ENCODE measurements around the gene LRRTM4. TPM values are rescaled to one million over a fixed set of nuclear protein-coding genes. Genes with fewer than 3 reads are reported as not detected.
"Not testable (repeated sequence)": the region's sequence is repeated elsewhere in the genome, so short reads cannot be mapped to it uniquely, and the experiment has no call there.

The LRRTM4 gene
- total RNA-seq, 2 donors from 2014 or later: not detected

DNA sequence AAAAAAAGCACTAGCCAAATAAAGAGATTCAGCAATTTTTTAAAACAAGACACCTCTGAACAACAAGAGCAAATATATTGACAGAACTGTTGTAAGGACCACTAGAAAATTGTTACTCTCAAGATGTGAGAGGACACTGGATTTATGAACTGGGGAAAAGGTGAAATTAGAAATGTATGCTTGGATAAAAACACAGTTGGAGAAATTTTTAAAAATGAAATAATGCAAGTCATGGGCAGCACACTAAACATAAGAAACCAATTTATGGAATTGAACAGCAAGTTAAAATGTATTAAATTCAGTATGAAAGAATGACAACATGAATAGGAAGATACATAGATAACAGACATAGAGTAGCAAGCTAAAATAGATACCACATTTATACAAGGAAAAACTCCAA is 377.4 kb downstream of the LRRTM4 start:
- H3K4me1 Mint-ChIP-seq: no peaks in the 10 kb centered on the region
- H3K4me3 Mint-ChIP-seq: no peak overlapping the region
- H3K9me3 Mint-ChIP-seq: peaks cover 10% of the 10 kb centered on the region
- H3K27me3 Mint-ChIP-seq: no peaks in the 10 kb centered on the region
- no peaks in the 10 kb centered on the region for H3K36me3 Mint-ChIP-seq (ENCODE audit: low read depth)
- H3K27ac Mint-ChIP-seq: no peak overlapping the region
- no peak for ATAC-seq (replicated peaks)

DNA sequence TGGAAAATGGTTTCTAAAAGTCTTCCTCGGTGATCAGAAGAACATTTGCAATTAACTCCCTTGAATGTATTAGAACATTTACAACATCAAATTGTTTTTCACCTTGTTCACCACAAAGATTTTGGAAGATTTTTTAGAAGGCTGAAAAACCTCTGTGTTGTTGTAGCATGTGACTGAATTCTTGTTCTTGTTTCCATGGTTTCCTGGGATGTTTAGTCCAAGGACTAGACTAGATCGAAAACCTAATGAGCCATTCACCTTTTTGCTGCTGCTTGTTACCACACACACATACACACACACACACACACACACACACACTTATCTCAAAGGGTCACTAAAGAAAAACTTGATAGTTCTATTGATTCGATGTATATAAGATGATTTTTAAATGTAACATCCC is 380.0 kb downstream of the LRRTM4 start:
- Mint-ChIP-seq H3K27me3 (no peaks in the 10 kb centered on the region), H3K9me3 (peaks cover 15% of the 10 kb centered on the region), H3K4me1 (no peaks in the 10 kb centered on the region), H3K4me3 (no peak overlapping the region), H3K36me3 (ENCODE audit: low read depth) (no peaks in the 10 kb centered on the region), H3K27ac (no peak overlapping the region)
- ATAC-seq (replicated peaks): no peak

DNA sequence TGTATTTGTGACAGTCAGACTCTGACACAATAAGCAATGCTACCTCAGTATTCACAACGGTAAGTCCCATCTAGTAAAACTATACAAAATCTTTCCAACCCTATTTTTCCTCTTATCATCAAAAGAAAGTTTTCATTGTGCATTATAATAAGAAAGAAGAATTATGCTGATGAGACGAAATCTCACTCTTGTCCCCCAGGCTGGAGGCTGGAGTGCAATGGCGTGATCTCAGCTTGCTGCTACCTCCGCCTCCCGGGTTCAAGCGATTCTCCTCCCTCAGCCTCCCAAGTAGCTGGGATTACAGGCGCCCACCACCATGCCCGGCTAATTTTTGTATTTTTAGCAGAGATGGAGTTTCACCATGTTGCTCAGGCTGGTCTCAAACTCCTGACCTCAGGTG is 393.7 kb downstream of the LRRTM4 start:
- H3K4me1 Mint-ChIP-seq; H3K36me3 Mint-ChIP-seq (ENCODE audit: low read depth): not testable (repeated sequence)
- peaks cover 14% of the 10 kb centered on the region for H3K9me3 Mint-ChIP-seq

DNA sequence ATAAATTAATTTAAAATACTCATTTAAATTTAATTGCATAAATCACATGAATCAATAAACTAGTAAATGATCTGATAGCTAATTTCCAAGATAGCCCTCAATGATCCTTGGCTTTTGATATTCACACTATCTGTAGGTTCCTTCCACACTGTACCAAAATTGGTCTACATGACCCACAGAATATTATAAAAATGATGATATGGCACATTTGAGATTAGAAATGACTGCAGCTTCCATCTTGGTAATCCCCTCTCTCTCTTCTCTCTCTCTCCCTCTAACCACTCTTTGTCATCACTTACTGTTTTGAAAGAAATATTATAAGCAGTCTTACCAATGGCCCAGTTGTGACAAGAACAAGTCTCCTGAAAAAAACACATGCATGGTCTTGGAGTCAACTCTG is 394.8 kb downstream of the LRRTM4 start:
- H3K36me3 Mint-ChIP-seq (ENCODE audit: low read depth): no peaks in the 10 kb centered on the region
- H3K9me3 Mint-ChIP-seq: peaks cover 14% of the 10 kb centered on the region
- no peak overlapping the region for H3K4me3 Mint-ChIP-seq
- no peak overlapping the region for H3K27ac Mint-ChIP-seq
- no peaks in the 10 kb centered on the region for H3K27me3 Mint-ChIP-seq
- no peak for ATAC-seq (replicated peaks)
- no peaks in the 10 kb centered on the region for H3K4me1 Mint-ChIP-seq

More for the DNA sequence above, 393.7 kb downstream of the LRRTM4 start:
- not testable (repeated sequence) for H3K27me3 Mint-ChIP-seq; H3K4me3 Mint-ChIP-seq; ATAC-seq (replicated peaks); H3K27ac Mint-ChIP-seq

GRCh38 chr2:77121518-77121917 is 400.7 kb downstream of the LRRTM4 start:
- Mint-ChIP-seq H3K4me1 (no peaks in the 10 kb centered on the region), H3K4me3 (no peak overlapping the region), H3K27me3 (no peaks in the 10 kb centered on the region), H3K36me3 (ENCODE audit: low read depth) (no peaks in the 10 kb centered on the region), H3K9me3 (peaks cover 24% of the 10 kb centered on the region), H3K27ac (no peak overlapping the region)
- no peak for ATAC-seq (replicated peaks)

DNA sequence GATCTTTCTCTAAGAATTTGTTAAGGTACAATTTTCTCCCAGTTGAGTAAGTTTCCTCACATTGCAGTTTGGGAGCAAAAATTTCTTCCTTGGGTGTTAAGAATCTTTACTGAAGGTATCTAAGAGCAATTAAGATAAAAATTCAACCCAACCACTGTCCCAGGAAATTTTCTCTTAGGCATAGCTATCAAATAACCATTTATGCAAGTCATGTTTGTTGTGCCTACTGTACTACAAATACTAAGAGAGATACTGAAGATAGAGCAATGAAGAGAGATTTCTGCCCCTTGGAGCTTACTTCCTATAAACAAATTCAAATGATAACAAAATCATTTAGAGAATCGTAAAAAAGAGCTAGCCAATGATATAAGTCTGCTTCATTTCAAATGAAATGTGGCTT is 402.8 kb downstream of the LRRTM4 start:
- H3K4me1 Mint-ChIP-seq: no peaks in the 10 kb centered on the region
- no peak overlapping the region for H3K4me3 Mint-ChIP-seq
- no peak for ATAC-seq (replicated peaks)
- H3K36me3 Mint-ChIP-seq (ENCODE audit: low read depth): no peaks in the 10 kb centered on the region
- H3K27ac Mint-ChIP-seq: no peak overlapping the region
- H3K9me3 Mint-ChIP-seq: peaks cover 30% of the 10 kb centered on the region
- no peaks in the 10 kb centered on the region for H3K27me3 Mint-ChIP-seq

DNA sequence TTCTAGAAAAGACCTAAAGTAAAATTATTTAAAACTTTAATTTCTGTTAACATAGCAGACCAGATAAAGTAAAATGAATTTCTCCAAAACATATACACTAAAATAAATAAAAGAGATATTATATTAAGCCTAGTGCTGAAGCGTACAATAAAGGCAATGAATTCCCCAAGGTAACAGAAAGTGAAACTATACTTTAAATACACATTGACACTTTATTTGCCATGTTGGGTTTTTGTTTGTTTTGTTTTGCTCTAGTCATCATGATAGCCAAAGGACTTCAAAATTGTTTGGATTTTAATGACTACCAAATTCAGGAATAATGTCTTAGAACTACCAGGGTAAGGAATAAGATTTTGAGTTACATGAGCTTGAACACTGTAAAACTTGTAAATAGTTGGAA is 413.3 kb downstream of the LRRTM4 start:
- Mint-ChIP-seq H3K9me3 (peaks cover 16% of the 10 kb centered on the region), H3K36me3 (ENCODE audit: low read depth) (no peaks in the 10 kb centered on the region), H3K4me1 (no peaks in the 10 kb centered on the region), H3K27ac (no peak overlapping the region), H3K4me3 (no peak overlapping the region), H3K27me3 (no peaks in the 10 kb centered on the region)
- no peak for ATAC-seq (replicated peaks)

- Mint-ChIP-seq H3K9me3 (peaks cover 16% of the 10 kb centered on the region), H3K27me3 (no peaks in the 10 kb centered on the region), H3K4me3 (no peak overlapping the region), H3K4me1 (no peaks in the 10 kb centered on the region), H3K27ac (no peak overlapping the region), H3K36me3 (ENCODE audit: low read depth) (no peaks in the 10 kb centered on the region)
- no peak for ATAC-seq (replicated peaks)
These were observed 417.2 kb downstream of the LRRTM4 start for GRCh38 chr2:77105008-77105407.

DNA sequence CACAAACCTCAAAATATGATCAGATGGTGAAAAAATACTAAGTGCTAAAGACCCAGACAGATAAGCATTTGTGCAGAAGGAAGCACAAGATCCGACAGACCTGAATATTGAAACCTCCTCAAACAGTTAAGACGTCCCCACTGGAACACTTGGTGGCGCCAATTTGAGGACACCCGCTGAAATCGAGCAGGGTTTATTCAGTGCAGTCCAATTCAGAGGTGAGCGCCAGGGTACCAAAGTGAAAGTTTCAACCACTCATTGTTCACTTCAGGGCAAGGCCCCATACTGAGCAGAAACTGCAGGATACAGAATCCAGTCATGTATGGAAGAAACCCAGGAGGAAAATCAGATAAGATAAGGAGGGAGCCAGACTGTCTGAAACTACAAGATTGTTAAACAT is 417.6 kb downstream of the LRRTM4 start:
- Mint-ChIP-seq H3K27me3 (no peaks in the 10 kb centered on the region), H3K36me3 (ENCODE audit: low read depth) (no peaks in the 10 kb centered on the region), H3K4me1 (no peaks in the 10 kb centered on the region), H3K4me3 (no peak overlapping the region), H3K9me3 (peaks cover 16% of the 10 kb centered on the region), H3K27ac (no peak overlapping the region)
- ATAC-seq (replicated peaks): no peak

DNA sequence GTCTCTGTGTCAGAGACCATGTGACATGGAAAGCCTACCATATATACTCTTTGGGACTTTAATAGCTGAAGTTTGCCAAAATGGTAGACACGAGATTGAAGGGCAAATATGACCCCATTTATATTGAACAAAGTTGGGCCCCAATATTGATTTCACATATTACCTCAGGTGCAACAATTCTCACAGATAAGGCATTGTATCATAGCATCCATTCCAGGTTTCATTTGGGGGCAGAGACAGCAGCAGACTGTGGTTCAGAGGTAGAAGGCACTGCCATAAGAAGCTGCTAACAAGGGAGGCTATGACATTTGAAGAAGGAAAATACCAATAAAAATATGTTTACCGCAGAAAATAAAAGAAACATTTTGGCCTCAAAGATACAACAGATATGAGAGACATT is 419.2 kb downstream of the LRRTM4 start:
- H3K4me1 Mint-ChIP-seq: no peaks in the 10 kb centered on the region
- no peak for ATAC-seq (replicated peaks)
- no peak overlapping the region for H3K4me3 Mint-ChIP-seq
- H3K27ac Mint-ChIP-seq: no peak overlapping the region
- no peaks in the 10 kb centered on the region for H3K36me3 Mint-ChIP-seq (ENCODE audit: low read depth)
- H3K9me3 Mint-ChIP-seq: peaks cover 16% of the 10 kb centered on the region
- H3K27me3 Mint-ChIP-seq: no peaks in the 10 kb centered on the region

DNA sequence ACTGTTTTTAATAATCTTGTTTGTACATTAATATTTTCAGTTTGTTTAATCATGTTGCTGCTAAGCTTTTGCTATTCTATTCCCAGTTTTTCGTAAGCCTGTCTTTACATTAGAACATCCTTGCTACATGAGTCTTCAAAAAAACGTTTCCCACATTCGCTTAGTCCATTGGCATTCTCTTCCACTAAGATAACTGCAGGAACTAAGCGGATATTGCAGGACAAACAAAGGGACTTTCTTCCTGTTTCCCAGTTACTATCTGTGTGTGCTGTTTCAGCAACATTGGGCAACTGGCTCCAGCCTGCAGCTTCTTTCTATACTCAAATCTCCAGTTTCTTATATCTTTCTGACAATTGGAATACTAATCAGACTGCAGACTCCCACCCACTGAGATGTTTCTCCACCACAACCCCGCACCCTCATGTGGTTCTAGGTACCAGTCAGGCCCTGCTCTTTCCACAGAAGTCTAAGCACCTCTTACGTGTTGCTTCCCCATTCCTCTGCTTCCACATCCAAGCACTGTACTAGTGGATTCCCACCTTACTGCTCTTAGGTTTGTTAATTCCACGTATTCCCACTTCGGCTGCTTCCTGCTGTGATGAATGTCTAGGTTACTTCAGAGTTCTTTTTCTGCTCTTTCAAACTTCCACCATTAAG is 420.3 kb downstream of the LRRTM4 start:
- peaks cover 16% of the 10 kb centered on the region for H3K9me3 Mint-ChIP-seq
- no peaks in the 10 kb centered on the region for H3K27me3 Mint-ChIP-seq
- no peaks in the 10 kb centered on the region for H3K36me3 Mint-ChIP-seq (ENCODE audit: low read depth)
- no peak for ATAC-seq (replicated peaks)
- H3K27ac Mint-ChIP-seq: no peak overlapping the region
- no peak overlapping the region for H3K4me3 Mint-ChIP-seq
- no peaks in the 10 kb centered on the region for H3K4me1 Mint-ChIP-seq

DNA sequence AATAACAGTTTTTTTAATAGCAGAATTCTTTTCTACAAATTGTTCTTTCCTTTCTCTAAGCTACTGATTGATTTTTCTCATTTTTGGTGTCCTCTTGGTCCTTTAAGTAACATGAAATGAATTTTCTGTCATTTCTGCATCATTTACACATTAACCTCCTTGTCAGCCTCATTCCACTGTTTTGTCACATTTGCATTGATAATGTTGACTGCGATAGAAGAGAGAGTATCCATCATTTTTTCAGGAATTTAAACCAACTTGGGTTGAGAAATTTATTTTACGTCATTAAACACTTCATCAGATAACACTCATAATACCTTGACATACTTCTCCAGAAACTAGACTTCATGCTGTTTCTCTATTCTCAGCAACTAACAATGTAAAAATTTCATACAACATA is 422.2 kb downstream of the LRRTM4 start:
- no peaks in the 10 kb centered on the region for H3K4me1 Mint-ChIP-seq
- no peaks in the 10 kb centered on the region for H3K36me3 Mint-ChIP-seq (ENCODE audit: low read depth)
- H3K27me3 Mint-ChIP-seq: no peaks in the 10 kb centered on the region
- H3K4me3 Mint-ChIP-seq: no peak overlapping the region
- H3K27ac Mint-ChIP-seq: no peak overlapping the region
- ATAC-seq (replicated peaks): no peak
- peaks cover 16% of the 10 kb centered on the region for H3K9me3 Mint-ChIP-seq

- ATAC-seq (replicated peaks); H3K4me3 Mint-ChIP-seq; H3K27ac Mint-ChIP-seq; H3K36me3 Mint-ChIP-seq (ENCODE audit: low read depth); H3K27me3 Mint-ChIP-seq; H3K4me1 Mint-ChIP-seq: not testable (repeated sequence)
- H3K9me3 Mint-ChIP-seq: peaks cover 14% of the 10 kb centered on the region
These were observed 426.7 kb downstream of the LRRTM4 start for GRCh38 chr2:77095525-77095924.

DNA sequence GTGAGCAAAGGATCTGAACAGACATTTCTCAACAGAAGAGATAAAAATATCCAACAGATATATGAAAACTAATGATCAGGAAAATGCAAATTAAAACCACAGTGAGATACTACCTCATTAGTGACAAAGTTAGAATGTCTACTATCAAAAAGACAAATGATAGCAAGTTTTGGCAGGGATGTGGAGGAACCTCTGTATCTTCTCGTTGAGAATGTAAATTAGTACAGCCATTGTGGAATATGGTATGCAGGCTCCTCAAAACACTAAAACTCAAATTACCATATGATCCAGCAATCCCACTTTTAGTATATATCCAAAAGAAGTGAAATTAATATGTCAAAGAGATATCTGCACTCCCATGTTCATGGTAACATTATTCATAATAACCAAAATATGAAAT is 427.1 kb downstream of the LRRTM4 start:
- no peak overlapping the region for H3K27ac Mint-ChIP-seq
- H3K9me3 Mint-ChIP-seq: peaks cover 15% of the 10 kb centered on the region
- H3K4me1 Mint-ChIP-seq: no peaks in the 10 kb centered on the region
- H3K27me3 Mint-ChIP-seq: no peaks in the 10 kb centered on the region
- no peak for ATAC-seq (replicated peaks)
- no peak overlapping the region for H3K4me3 Mint-ChIP-seq
- H3K36me3 Mint-ChIP-seq (ENCODE audit: low read depth): no peaks in the 10 kb centered on the region

GRCh38 chr2:77088424-77088823 is 433.8 kb downstream of the LRRTM4 start:
- H3K27ac Mint-ChIP-seq; ATAC-seq (replicated peaks); H3K27me3 Mint-ChIP-seq; H3K4me3 Mint-ChIP-seq; H3K36me3 Mint-ChIP-seq (ENCODE audit: low read depth); H3K4me1 Mint-ChIP-seq: not testable (repeated sequence)
- H3K9me3 Mint-ChIP-seq: peaks cover 18% of the 10 kb centered on the region

DNA sequence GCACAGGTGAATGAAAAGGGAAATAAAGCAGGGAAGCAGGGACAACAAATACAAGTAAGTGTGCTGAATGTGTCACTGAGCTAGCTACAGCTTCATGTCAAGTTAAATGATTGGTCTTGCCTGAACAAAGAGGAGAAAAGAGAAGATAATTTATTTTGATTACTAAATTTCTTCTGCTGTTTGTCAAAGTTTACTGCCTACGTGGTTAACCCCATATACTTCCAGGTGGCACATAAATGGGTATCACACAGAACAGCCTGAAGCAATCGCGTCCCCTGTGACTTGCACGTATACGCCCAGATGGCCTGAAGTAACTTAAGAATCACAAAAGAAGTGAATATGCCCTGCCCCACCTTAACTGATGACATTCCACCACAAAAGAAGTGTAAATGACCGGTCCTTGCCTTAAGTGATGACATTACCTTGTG is 434.2 kb downstream of the LRRTM4 start:
- Mint-ChIP-seq H3K27me3 (peaks cover 4% of the 10 kb centered on the region), H3K27ac (no peak overlapping the region)

More for the DNA sequence above, 434.2 kb downstream of the LRRTM4 start:
- H3K9me3 Mint-ChIP-seq: peaks cover 18% of the 10 kb centered on the region
- ATAC-seq (replicated peaks): no peak
- H3K36me3 Mint-ChIP-seq (ENCODE audit: low read depth): no peaks in the 10 kb centered on the region
- H3K4me3 Mint-ChIP-seq: no peak overlapping the region
- H3K4me1 Mint-ChIP-seq: no peaks in the 10 kb centered on the region
